ENCODE data around the gene SSR1. TPM values are rescaled to one million over a fixed set of nuclear protein-coding genes. Genes with fewer than 3 reads are reported as not detected.

Gene SSR1
- total and polyA plus RNA-seq, 2 experiments from 2014 or later: 65.3 to 70.2 TPM

DNA sequence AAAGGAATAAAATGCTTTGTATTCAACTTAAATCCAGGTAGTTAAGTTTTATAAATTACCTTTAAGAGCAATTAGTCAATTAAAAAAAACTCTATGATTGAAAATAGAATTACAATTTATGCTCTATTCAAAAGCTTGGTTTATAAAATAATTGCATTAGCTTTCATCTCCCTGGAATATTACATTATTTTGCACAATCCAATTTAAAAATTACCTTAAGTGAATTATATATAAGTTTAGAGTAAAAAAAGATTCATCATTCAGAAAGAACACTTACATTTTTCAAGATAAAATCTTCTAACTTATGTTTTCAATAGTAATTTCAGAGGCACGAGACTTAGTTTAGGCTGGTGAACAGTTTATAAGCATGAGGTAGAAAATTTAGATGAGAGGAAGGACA, 14.9 kb downstream of the SSR1 start:
- H3K27ac ChIP-seq (ENCODE audit: low read depth): no peak overlapping the region
- H3K9me2 ChIP-seq (ENCODE audit: insufficient read depth): no peaks in the 10 kb centered on the region
- no peaks in the 10 kb centered on the region for H3K9me3 Mint-ChIP-seq
- H3K4me3 ChIP-seq: no peak overlapping the region
- no peak overlapping the region for H3K4me2 ChIP-seq
- H3K79me2 ChIP-seq (replicated peaks; ENCODE audit: insufficient read depth): peaks cover 3% of the 10 kb centered on the region; the same call in 1 of the 2 replicates
- H3K27me3 Mint-ChIP-seq (ENCODE audit: insufficient read depth, low read depth, poor library complexity): no peaks in the 10 kb centered on the region
- H3K36me3 Mint-ChIP-seq (ENCODE audit: low read depth): peaks cover 71% of the 10 kb centered on the region
- peaks cover 83% of the 10 kb centered on the region for H3K36me3 ChIP-seq (ENCODE audit: insufficient read depth)
- H3K4me1 ChIP-seq (ENCODE audit: insufficient read depth): no peaks in the 10 kb centered on the region
- H3K27me3 ChIP-seq (ENCODE audit: insufficient read depth): no peaks in the 10 kb centered on the region
- H3K27ac Mint-ChIP-seq: no peak overlapping the region
- H3K4me3 Mint-ChIP-seq: no peak overlapping the region
- no peak for DNase-seq (ENCODE audit: low spot score)
- H3K4me1 Mint-ChIP-seq: no peaks in the 10 kb centered on the region
- H3F3A ChIP-seq (replicated peaks; ENCODE audit: low read depth): no peaks in the 10 kb centered on the region
- no peak for TF ChIP-seq POLR2AphosphoS5 (IDR thresholded peaks at IDR 0.05; ENCODE audit: low read depth)
- TF ChIP-seq ZNF331 (CRISPR knock-in tag; IDR thresholded peaks at IDR 0.05; ENCODE audit: low read depth): no peak
- TF ChIP-seq EZH2 (IDR thresholded peaks at IDR 0.05; ENCODE audit: low read depth, unreplicated experiment): no peak
- TF ChIP-seq ZNF114 (CRISPR knock-in tag; IDR thresholded peaks at IDR 0.05): no peak
- TF ChIP-seq STAT1 (IDR thresholded peaks at IDR 0.05; ENCODE audit: unreplicated experiment): no peak
- no peak for TF ChIP-seq NANOG (IDR thresholded peaks at IDR 0.05; ENCODE audit: borderline replicate concordance)
- no peak for TF ChIP-seq JUNB (IDR thresholded peaks at IDR 0.05; ENCODE audit: unreplicated experiment)
- TF ChIP-seq, protein P1, sequence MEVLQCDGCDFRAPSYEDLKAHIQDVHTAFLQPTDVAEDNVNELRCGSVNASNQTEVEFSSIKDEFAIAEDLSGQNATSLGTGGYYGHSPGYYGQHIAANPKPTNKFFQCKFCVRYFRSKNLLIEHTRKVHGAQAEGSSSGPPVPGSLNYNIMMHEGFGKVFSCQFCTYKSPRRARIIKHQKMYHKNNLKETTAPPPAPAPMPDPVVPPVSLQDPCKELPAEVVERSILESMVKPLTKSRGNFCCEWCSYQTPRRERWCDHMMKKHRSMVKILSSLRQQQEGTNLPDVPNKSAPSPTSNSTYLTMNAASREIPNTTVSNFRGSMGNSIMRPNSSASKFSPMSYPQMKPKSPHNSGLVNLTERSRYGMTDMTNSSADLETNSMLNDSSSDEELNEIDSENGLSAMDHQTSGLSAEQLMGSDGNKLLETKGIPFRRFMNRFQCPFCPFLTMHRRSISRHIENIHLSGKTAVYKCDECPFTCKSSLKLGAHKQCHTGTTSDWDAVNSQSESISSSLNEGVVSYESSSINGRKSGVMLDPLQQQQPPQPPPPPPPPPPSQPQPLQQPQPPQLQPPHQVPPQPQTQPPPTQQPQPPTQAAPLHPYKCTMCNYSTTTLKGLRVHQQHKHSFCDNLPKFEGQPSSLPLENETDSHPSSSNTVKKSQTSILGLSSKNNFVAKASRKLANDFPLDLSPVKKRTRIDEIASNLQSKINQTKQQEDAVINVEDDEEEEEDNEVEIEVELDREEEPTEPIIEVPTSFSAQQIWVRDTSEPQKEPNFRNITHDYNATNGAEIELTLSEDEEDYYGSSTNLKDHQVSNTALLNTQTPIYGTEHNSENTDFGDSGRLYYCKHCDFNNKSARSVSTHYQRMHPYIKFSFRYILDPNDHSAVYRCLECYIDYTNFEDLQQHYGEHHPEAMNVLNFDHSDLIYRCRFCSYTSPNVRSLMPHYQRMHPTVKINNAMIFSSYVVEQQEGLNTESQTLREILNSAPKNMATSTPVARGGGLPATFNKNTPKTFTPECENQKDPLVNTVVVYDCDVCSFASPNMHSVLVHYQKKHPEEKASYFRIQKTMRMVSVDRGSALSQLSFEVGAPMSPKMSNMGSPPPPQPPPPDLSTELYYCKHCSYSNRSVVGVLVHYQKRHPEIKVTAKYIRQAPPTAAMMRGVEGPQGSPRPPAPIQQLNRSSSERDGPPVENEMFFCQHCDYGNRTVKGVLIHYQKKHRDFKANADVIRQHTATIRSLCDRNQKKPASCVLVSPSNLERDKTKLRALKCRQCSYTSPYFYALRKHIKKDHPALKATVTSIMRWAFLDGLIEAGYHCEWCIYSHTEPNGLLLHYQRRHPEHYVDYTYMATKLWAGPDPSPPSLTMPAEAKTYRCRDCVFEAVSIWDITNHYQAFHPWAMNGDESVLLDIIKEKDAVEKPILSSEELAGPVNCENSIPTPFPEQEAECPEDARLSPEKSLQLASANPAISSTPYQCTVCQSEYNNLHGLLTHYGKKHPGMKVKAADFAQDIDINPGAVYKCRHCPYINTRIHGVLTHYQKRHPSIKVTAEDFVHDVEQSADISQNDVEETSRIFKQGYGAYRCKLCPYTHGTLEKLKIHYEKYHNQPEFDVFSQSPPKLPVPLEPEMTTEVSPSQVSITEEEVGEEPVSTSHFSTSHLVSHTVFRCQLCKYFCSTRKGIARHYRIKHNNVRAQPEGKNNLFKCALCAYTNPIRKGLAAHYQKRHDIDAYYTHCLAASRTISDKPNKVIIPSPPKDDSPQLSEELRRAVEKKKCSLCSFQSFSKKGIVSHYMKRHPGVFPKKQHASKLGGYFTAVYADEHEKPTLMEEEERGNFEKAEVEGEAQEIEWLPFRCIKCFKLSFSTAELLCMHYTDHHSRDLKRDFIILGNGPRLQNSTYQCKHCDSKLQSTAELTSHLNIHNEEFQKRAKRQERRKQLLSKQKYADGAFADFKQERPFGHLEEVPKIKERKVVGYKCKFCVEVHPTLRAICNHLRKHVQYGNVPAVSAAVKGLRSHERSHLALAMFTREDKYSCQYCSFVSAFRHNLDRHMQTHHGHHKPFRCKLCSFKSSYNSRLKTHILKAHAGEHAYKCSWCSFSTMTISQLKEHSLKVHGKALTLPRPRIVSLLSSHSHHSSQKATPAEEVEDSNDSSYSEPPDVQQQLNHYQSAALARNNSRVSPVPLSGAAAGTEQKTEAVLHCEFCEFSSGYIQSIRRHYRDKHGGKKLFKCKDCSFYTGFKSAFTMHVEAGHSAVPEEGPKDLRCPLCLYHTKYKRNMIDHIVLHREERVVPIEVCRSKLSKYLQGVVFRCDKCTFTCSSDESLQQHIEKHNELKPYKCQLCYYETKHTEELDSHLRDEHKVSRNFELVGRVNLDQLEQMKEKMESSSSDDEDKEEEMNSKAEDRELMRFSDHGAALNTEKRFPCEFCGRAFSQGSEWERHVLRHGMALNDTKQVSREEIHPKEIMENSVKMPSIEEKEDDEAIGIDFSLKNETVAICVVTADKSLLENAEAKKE (CRISPR knock-in tag; IDR thresholded peaks at IDR 0.05): no peak
- no peak for TF ChIP-seq EZH2phosphoT487 (IDR thresholded peaks at IDR 0.05; ENCODE audit: unreplicated experiment)
- TF ChIP-seq CREB1 (CRISPR knock-in tag; IDR thresholded peaks at IDR 0.05; ENCODE audit: low read depth): no peak
- TF ChIP-seq, protein P2, sequence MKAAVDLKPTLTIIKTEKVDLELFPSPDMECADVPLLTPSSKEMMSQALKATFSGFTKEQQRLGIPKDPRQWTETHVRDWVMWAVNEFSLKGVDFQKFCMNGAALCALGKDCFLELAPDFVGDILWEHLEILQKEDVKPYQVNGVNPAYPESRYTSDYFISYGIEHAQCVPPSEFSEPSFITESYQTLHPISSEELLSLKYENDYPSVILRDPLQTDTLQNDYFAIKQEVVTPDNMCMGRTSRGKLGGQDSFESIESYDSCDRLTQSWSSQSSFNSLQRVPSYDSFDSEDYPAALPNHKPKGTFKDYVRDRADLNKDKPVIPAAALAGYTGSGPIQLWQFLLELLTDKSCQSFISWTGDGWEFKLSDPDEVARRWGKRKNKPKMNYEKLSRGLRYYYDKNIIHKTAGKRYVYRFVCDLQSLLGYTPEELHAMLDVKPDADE (IDR thresholded peaks at IDR 0.05): no peak
- no peak for TF ChIP-seq REST (IDR thresholded peaks at IDR 0.05; ENCODE audit: unreplicated experiment)
- TF ChIP-seq, protein P3, sequence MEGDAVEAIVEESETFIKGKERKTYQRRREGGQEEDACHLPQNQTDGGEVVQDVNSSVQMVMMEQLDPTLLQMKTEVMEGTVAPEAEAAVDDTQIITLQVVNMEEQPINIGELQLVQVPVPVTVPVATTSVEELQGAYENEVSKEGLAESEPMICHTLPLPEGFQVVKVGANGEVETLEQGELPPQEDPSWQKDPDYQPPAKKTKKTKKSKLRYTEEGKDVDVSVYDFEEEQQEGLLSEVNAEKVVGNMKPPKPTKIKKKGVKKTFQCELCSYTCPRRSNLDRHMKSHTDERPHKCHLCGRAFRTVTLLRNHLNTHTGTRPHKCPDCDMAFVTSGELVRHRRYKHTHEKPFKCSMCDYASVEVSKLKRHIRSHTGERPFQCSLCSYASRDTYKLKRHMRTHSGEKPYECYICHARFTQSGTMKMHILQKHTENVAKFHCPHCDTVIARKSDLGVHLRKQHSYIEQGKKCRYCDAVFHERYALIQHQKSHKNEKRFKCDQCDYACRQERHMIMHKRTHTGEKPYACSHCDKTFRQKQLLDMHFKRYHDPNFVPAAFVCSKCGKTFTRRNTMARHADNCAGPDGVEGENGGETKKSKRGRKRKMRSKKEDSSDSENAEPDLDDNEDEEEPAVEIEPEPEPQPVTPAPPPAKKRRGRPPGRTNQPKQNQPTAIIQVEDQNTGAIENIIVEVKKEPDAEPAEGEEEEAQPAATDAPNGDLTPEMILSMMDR (conservative IDR thresholded peaks at IDR 0.05; ENCODE audit: low read depth in 2 of 2): no peak
- no peak for ATAC-seq
- H4K20me1 ChIP-seq (replicated peaks; ENCODE audit: insufficient read depth): no peaks in the 10 kb centered on the region; the same call in 1 of the 2 replicates
- no peak overlapping the region for H2AFZ ChIP-seq
